GM21447 (cell line): ENCODE results near the gene GOLGA6A.

Experiments used
- ATAC-seq: cut with Tn5 transposase; IDR thresholded peaks from one replicate; pipeline ENCODE4 v1.9.1; 2021; ENCODE audit not compliant: unreplicated experiment

Gene GOLGA6A

GRCh38 chr15:74037171-74038117 lies 44.9 kb downstream of the GOLGA6A start:
- ATAC-seq: no peak

GRCh38 chr15:74036271-74037170 lies 45.8 kb downstream of the GOLGA6A start:
- no peak for ATAC-seq

DNA sequence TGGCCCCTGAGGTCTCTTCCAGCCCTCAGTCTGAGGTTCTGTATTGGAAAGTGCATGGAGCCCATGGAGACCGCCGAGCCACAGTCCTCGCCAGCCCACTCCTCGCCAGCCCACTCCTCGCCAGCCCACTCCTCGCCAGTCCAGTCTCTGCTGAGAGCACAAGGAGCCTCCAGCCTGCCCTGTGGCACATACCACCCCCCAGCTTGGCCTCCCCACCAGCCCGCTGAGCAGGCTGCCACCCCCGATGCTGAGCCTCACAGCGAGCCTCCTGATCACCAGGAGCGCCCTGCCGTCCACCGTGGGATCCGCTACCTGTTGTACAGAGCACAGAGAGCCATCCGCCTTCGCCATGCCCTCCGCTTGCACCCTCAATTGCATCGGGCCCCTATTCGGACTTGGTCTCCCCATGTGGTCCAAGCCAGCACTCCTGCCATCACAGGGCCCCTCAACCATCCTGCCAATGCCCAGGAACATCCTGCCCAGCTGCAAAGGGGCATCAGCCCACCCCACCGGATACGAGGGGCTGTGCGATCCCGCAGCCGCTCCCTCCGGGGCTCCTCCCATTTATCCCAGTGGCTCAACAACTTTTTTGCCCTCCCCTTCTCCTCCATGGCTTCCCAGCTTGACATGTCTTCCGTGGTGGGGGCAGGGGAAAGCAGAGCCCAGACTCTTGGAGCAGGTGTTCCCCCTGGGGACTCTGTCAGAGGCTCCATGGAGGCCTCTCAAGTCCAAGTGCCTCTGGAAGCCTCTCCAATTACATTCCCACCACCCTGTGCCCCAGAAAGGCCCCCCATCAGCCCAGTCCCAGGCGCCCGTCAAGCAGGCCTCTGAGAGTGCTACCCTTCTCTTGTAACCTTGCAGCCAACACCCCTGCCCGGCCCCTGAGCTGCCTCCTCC lies 47.0 kb downstream of the GOLGA6A start:
- no peak for ATAC-seq

- no peak for ATAC-seq
Observed at GRCh38 chr15:74034206-74034755, 48.1 kb downstream of the GOLGA6A start.

GRCh38 chr15:74032606-74033561 lies 49.5 kb downstream of the GOLGA6A start:
- no peak for ATAC-seq

DNA sequence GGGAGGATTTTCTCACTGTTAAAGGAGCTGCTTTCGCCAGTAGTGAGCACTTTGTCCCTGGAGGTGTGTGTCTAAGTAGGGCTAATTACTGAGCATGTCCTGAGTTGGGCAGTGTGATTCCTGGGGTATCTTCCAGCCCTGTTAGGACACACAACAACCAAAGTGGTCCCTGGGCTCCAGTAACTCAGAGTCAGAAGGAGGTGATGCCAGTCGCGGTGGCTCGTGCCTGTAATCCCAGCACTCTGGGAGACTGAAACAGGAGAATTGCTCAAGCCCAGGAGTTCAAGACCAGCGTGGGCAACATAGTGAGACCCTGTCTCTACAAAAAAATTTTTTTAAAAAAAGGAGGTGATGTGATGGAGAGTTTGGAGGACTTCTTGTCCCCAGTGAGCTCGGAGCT lies 50.3 kb downstream of the GOLGA6A start:
- no peak for ATAC-seq

GRCh38 chr15:74028646-74029045 lies 53.7 kb downstream of the GOLGA6A start:
- ATAC-seq: no peak

- ATAC-seq: no peak
Observed at GRCh38 chr15:74027688-74028087, 54.7 kb downstream of the GOLGA6A start.

- ATAC-seq: no peak
Observed at GRCh38 chr15:74025436-74025835, 56.9 kb downstream of the GOLGA6A start.

GRCh38 chr15:74024687-74025086 lies 57.7 kb downstream of the GOLGA6A start:
- ATAC-seq: no peak

- ATAC-seq: no peak
Observed at GRCh38 chr15:74022706-74023470, 59.5 kb downstream of the GOLGA6A start.
